Smooth muscle cell (in vitro differentiated cells): Measurements from ENCODE around the gene PTGDS. TPM values are rescaled to one million over a fixed set of nuclear protein-coding genes. Genes with fewer than 3 reads are reported as not detected.

Source experiments
- DNase-seq: peaks from one replicate; lab custom pipeline; 2025; ENCODE audit not compliant: unreplicated experiment; lab: John Stamatoyannopoulos, UW
- H2AFZ ChIP-seq: fragments of 200-600 bp; sonication (generic); 2 replicates; pipeline ENCODE4 v1.6.0; 2016; ENCODE audit warnings: antibody characterized with exemption, low read depth, mild to moderate bottlenecking
- H3F3A ChIP-seq: fragments of 200-600 bp; sonication (generic); 2 replicates; pipeline ENCODE4 v1.6.0; 2017; ENCODE audit warnings: antibody characterized with exemption, low read depth
- H3K27ac ChIP-seq: fragments of 200-600 bp; sonication (generic); 2 replicates; pipeline ENCODE4 v1.5.1; 2016; ENCODE audit warnings: low read depth, mild to moderate bottlenecking
- H3K27me3 ChIP-seq: fragments of 200-600 bp; sonication (generic); 2 replicates; pipeline ENCODE4 v1.6.1; 2016; ENCODE audit warnings: low read depth, mild to moderate bottlenecking
- H3K36me3 ChIP-seq: fragments of 200-600 bp; sonication (generic); 2 replicates; pipeline ENCODE4 v1.5.1; 2016; ENCODE audit warnings: low read depth
- H3K4me1 ChIP-seq: fragments of 200-600 bp; sonication (generic); 2 replicates; pipeline ENCODE4 v1.5.1; 2016; ENCODE audit warnings: low read depth
- H3K4me2 ChIP-seq: fragments of 200-600 bp; sonication (generic); 2 replicates; pipeline ENCODE4 v1.6.0; 2016; ENCODE audit warnings: mild to moderate bottlenecking
- H3K4me3 ChIP-seq: fragments of 200-600 bp; sonication (generic); 2 replicates; pipeline ENCODE4 v1.5.1; 2016; ENCODE audit warnings: mild to moderate bottlenecking
- H3K79me2 ChIP-seq: fragments of 200-600 bp; sonication (generic); 2 replicates; pipeline ENCODE4 v1.6.0; 2016; ENCODE audit warnings: low read depth, mild to moderate bottlenecking
- H3K9ac ChIP-seq: fragments of 200-600 bp; sonication (generic); 2 replicates; pipeline ENCODE4 v1.6.0; 2016; ENCODE audit warnings: low read depth
- H3K9me3 ChIP-seq: fragments of 200-600 bp; sonication (generic); replicated peaks from 2 replicates; pipeline ENCODE4 v1.5.1; 2016; ENCODE audit warnings: low read depth
- H4K20me1 ChIP-seq: fragments of 200-600 bp; sonication (generic); 2 replicates; pipeline ENCODE4 v1.6.0; 2016; ENCODE audit warnings: low read depth
- WGBS: methylation state at CpG from one replicate; pipeline ENCODE4 v1.1.7; 2016; ENCODE audit warnings: low lambda C conversion rate; 5-methylcytosine and 5-hydroxymethylcytosine counted together
- polyA plus RNA-seq: library from polyadenylated mRNA; unstranded; fragments of >200 nt; fragmentation: Nextera tagmentation; extraction: Ambion mirVana; gene quantifications from 2 replicates; pipeline ENCODE4 v1.2.1, GENCODE V29; 2016
- total RNA-seq: library from RNA; depleted of rRNA; stranded (reverse); fragments of >200 nt; gene quantifications from 2 replicates; pipeline ENCODE4 v1.2.3, GENCODE V29; 2014
- TF ChIP-seq, protein P1 (sequence below): fragments of 200-600 bp; sonication (generic); IDR thresholded peaks from 2 replicates; pipeline ENCODE4 v1.5.1; 2017; ENCODE audit warnings: borderline replicate concordance, mild to moderate bottlenecking, antibody characterized with exemption; ENCODE audit not compliant: insufficient read depth, poor library complexity, severe bottlenecking

The PTGDS gene
- total and polyA plus RNA-seq, 2 experiments from 2014 or later: 119 to 611 TPM

- Histone ChIP-seq H3K79me2 (no peaks in the 10 kb centered on the region), H3K9me3 (no peaks in the 10 kb centered on the region), H3K9ac (no peak overlapping the region), H3K4me3 (no peak overlapping the region), H3K36me3 (no peaks in the 10 kb centered on the region), H3K27ac (no peak overlapping the region), H3F3A (no peaks in the 10 kb centered on the region), H3K27me3 (no peaks in the 10 kb centered on the region), H2AFZ (no peak overlapping the region), H3K4me2 (no peak overlapping the region), H4K20me1 (peaks cover under 1% of the 10 kb centered on the region), H3K4me1 (peaks cover 4% of the 10 kb centered on the region)
- WGBS: 94% methylated on average over 28 of the region's 29 CpGs
- no peak for DNase-seq
- TF ChIP-seq, protein P1, sequence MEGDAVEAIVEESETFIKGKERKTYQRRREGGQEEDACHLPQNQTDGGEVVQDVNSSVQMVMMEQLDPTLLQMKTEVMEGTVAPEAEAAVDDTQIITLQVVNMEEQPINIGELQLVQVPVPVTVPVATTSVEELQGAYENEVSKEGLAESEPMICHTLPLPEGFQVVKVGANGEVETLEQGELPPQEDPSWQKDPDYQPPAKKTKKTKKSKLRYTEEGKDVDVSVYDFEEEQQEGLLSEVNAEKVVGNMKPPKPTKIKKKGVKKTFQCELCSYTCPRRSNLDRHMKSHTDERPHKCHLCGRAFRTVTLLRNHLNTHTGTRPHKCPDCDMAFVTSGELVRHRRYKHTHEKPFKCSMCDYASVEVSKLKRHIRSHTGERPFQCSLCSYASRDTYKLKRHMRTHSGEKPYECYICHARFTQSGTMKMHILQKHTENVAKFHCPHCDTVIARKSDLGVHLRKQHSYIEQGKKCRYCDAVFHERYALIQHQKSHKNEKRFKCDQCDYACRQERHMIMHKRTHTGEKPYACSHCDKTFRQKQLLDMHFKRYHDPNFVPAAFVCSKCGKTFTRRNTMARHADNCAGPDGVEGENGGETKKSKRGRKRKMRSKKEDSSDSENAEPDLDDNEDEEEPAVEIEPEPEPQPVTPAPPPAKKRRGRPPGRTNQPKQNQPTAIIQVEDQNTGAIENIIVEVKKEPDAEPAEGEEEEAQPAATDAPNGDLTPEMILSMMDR: no peak
These were observed 3.4 kb upstream of the PTGDS start for GRCh38 chr9:136973618-136974617.

GRCh38 chr9:136974817-136975535, 2.3 kb upstream of the PTGDS start:
- H3K27ac ChIP-seq: no peak overlapping the region

DNA sequence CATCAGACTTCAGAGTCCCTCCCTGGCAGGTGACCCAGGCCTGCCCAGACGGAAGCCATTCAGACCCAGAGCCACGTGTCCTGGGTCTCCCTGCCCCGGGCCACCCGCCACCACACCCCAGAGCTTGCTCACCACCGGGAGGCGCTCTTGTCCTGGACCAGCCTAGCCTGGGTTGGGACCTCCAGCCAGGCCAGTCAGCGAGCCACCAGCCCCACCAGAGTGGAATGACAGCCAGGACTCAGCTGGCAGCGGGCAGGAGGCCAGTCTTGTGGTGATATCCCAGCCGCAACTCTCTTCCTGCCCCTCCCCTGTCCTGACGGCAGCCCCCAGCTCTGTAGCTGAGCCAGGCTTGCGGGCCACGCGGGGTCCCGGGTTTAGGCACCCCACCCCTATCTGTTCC, 1.7 kb upstream of the PTGDS start:
- 76% methylated on average over 14 of the region's 14 CpGs for WGBS
- no peak for DNase-seq
- no peak overlapping the region for H3K4me2 ChIP-seq

More at GRCh38 chr9:136974817-136975535, 2.3 kb upstream of the PTGDS start:
- Histone ChIP-seq H3K4me2 (no peak overlapping the region), H3K27me3 (no peaks in the 10 kb centered on the region), H3F3A (no peaks in the 10 kb centered on the region), H3K9ac (no peak overlapping the region), H3K9me3 (no peaks in the 10 kb centered on the region), H3K4me1 (peaks cover 4% of the 10 kb centered on the region), H2AFZ (no peak overlapping the region), H3K36me3 (no peaks in the 10 kb centered on the region), H3K79me2 (no peaks in the 10 kb centered on the region), H3K4me3 (no peak overlapping the region), H4K20me1 (peaks cover 9% of the 10 kb centered on the region)
- no peak for DNase-seq
- TF ChIP-seq, protein P1: no peak
- WGBS: 87% methylated on average over 15 of the region's 15 CpGs

More for the DNA sequence above, 1.7 kb upstream of the PTGDS start:
- Histone ChIP-seq H3K4me3 (no peak overlapping the region), H4K20me1 (peaks cover 9% of the 10 kb centered on the region), H2AFZ (no peak overlapping the region), H3K79me2 (no peaks in the 10 kb centered on the region), H3F3A (no peaks in the 10 kb centered on the region), H3K36me3 (no peaks in the 10 kb centered on the region), H3K4me1 (peaks cover 4% of the 10 kb centered on the region), H3K9ac (no peak overlapping the region), H3K27me3 (no peaks in the 10 kb centered on the region), H3K27ac (no peak overlapping the region), H3K9me3 (no peaks in the 10 kb centered on the region)
- TF ChIP-seq, protein P1: peak; percentile 8
